Immature natural killer cell (primary cell): ENCODE results near the gene TDP2. TPM values are rescaled to one million over a fixed set of nuclear protein-coding genes. Genes with fewer than 3 reads are reported as not detected.
"Not testable (repeated sequence)": the region's sequence is repeated elsewhere in the genome, so short reads cannot be mapped to it uniquely, and the experiment has no call there.

Experiments
- DNase-seq, 3 donors: peaks; one replicate each; pipeline ENCODE4 v3.0.0; 2022; ENCODE audit warnings: mixed read lengths in 1 of 3
- H3K27ac Mint-ChIP-seq, 6 donors: one replicate each; pipeline ENCODE4 v1.8.0; 2020; ENCODE audit warnings: mixed read lengths in 6 of 6, mild to moderate bottlenecking in 5 of 6, inconsistent platforms in 4 of 6, moderate library complexity in 3 of 6
- H3K27me3 Mint-ChIP-seq, 3 donors: one replicate each; pipeline ENCODE4 v1.8.0; 2020 to 2021; ENCODE audit warnings: low read depth in 3 of 3, mild to moderate bottlenecking in 3 of 3, mixed read lengths in 3 of 3, moderate library complexity in 3 of 3, inconsistent platforms in 1 of 3
- H3K36me3 Mint-ChIP-seq, 3 donors: one replicate each; pipeline ENCODE4 v1.8.0; 2020; ENCODE audit warnings: mixed read lengths in 3 of 3, inconsistent platforms in 2 of 3, mild to moderate bottlenecking in 2 of 3
- H3K4me1 Mint-ChIP-seq, 2 donors: one replicate each; pipeline ENCODE4 v1.8.0; 2020; ENCODE audit warnings: inconsistent platforms in 2 of 2, mild to moderate bottlenecking in 2 of 2, mixed read lengths in 2 of 2, moderate library complexity in 1 of 2
- H3K4me3 Mint-ChIP-seq, 5 donors: one replicate each; pipeline ENCODE4 v1.8.0; 2020; ENCODE audit warnings: mild to moderate bottlenecking in 5 of 5, mixed read lengths in 5 of 5, inconsistent platforms in 3 of 5, moderate library complexity in 3 of 5
- H3K9me3 Mint-ChIP-seq, 6 donors: one replicate each; pipeline ENCODE4 v1.8.0; 2020; ENCODE audit warnings: mild to moderate bottlenecking in 6 of 6, mixed read lengths in 6 of 6, inconsistent platforms in 4 of 6, moderate library complexity in 3 of 6
- polyA plus RNA-seq, 3 donors: library from polyadenylated mRNA; unstranded; fragments of 300-500 nt; fragmentation: Illumina TruSeq; gene quantifications; one replicate each; pipeline ENCODE4 v1.2.3, GENCODE V29; 2021

Gene TDP2
- polyA plus RNA-seq, 3 donors from 2014 or later = 40.6 to 49.7 (median 46.5) TPM

GRCh38 chr6:24668997-24669361 is 2.3 kb upstream of the TDP2 start:
- Mint-ChIP-seq H3K9me3 (no peaks in the 10 kb centered on the region), H3K4me3 (peak overlapping the region; percentile 43 to 99 (median 44)), H3K27ac (peak overlapping the region in 1 of 6 donors; percentile 7), H3K36me3 (peaks cover 4 to 20% (median 5%) of the 10 kb centered on the region in 3 donors), H3K27me3 (peaks cover 11 to 24% (median 11%) of the 10 kb centered on the region in 3 donors), H3K4me1 (peaks cover 38 to 48% of the 10 kb centered on the region in 2 donors)
- DNase-seq = no peak

GRCh38 chr6:24668066-24668996 is 1.6 kb upstream of the TDP2 start:
- peak in 1 of 3 donors; percentile 2 for DNase-seq
- peaks cover 44 to 54% of the 10 kb centered on the region in 2 donors for H3K4me1 Mint-ChIP-seq
- H3K4me3 Mint-ChIP-seq = peak overlapping the region; percentile 43 to 100 (median 98)
- H3K36me3 Mint-ChIP-seq = peaks cover 4 to 24% (median 5%) of the 10 kb centered on the region in 3 donors
- peaks cover 11 to 24% (median 11%) of the 10 kb centered on the region in 3 donors for H3K27me3 Mint-ChIP-seq
- not testable (repeated sequence) for H3K9me3 Mint-ChIP-seq
- H3K27ac Mint-ChIP-seq = peak overlapping the region in 3 of 6 donors; percentile 34 to 94 (median 45)

- Mint-ChIP-seq H3K4me3 (peak overlapping the region; percentile 98 to 100 (median 99)), H3K27ac (peak overlapping the region; percentile 94 to 99 (median 99)), H3K9me3 (no peaks in the 10 kb centered on the region), H3K36me3 (peaks cover 4 to 30% (median 9%) of the 10 kb centered on the region in 3 donors), H3K4me1 (peaks cover 46 to 63% of the 10 kb centered on the region in 2 donors), H3K27me3 (peaks cover 11 to 24% (median 11%) of the 10 kb centered on the region in 3 donors)
- DNase-seq = no peak
These were observed 692 bp upstream of the TDP2 start for GRCh38 chr6:24667378-24667803.

DNA sequence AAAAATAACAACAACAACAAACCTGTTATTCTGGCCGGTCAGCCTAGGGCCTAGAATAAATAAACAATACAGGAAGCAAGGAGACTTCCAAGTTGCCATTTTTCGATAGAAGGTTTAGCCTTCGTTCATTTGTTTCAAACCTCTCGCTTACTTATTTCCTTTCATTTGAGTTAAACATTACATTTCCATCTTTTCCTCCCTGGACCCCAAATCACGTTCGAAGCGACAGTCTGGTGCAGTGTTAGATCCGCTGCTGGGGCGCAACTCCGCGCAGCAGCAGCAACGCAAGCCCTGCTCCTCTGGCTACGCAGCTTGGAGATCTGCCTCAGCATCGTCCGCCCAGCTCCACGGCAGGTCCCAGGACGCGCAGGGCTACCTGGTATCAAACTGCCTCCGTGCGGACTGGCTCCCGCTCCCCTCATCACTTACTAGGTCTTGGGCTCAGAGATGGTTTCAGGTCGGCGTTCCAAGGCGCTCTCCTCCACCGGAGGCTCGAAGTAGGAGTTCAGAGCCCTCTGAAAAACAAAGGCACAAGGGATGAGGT is 530 bp downstream of the TDP2 start:
- Mint-ChIP-seq H3K27me3 (peaks cover 9 to 24% (median 11%) of the 10 kb centered on the region in 3 donors), H3K36me3 (peaks cover 4 to 33% (median 9%) of the 10 kb centered on the region in 3 donors)
- DNase-seq = no peak

DNA sequence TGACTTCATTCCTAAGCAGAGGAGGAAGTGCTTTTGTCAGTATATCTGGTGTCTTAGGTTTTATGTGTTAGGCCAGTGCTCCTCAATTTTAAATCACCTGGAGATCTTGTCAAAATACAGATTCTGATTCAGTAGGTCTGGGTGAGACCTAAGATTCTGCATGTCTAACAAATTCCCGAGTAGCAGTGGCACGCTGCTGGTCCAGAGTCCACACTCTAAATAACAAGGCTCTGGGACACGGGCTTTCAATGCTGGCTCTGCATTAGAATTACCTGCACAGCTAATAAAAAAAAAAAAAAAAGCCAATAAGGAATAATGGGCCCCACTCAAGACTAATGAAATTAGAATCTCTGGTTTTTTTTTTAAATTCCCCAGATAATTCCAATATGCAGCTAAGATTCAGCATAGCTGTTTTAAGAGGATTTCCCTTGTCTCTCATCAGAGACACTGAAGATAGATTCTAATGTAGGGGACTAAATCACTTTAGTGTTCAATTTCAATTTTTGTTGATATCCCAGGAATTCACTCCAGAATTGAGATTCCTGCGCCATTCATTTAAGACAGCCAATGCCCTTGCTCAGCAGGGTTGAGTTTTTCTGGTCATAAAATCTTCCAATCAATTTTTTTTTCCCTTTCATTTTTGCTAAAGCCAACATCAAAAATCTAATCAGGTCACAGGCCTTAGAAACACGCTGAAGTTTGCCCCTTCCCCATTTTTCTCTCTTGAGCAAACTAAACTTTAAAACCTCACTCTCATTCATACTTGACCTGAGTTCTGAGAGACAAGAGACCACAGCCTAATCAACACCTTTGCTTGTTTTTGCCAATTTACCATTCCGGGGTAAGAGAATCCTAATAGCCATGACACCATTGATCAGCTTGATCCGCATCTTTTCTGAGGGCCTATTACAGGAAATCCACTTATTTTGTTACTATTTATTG is 2.4 kb downstream of the TDP2 start:
- peaks cover 4 to 27% (median 4%) of the 10 kb centered on the region in 3 donors for H3K36me3 Mint-ChIP-seq
- peaks cover 9 to 24% (median 11%) of the 10 kb centered on the region in 3 donors for H3K27me3 Mint-ChIP-seq
- no peaks in the 10 kb centered on the region for H3K9me3 Mint-ChIP-seq
- peaks cover 53 to 86% of the 10 kb centered on the region in 2 donors for H3K4me1 Mint-ChIP-seq
- H3K4me3 Mint-ChIP-seq = peak overlapping the region in 4 of 5 donors; percentile 98 to 100 (median 98)
- peak overlapping the region; percentile 46 to 99 (median 84) for H3K27ac Mint-ChIP-seq
- no peak for DNase-seq

More for the DNA sequence above, 530 bp downstream of the TDP2 start:
- Mint-ChIP-seq H3K9me3 (no peaks in the 10 kb centered on the region), H3K4me1 (peaks cover 49 to 74% of the 10 kb centered on the region in 2 donors), H3K4me3 (peak overlapping the region; percentile 98 to 100 (median 99)), H3K27ac (peak overlapping the region; percentile 94 to 99 (median 99))

DNA sequence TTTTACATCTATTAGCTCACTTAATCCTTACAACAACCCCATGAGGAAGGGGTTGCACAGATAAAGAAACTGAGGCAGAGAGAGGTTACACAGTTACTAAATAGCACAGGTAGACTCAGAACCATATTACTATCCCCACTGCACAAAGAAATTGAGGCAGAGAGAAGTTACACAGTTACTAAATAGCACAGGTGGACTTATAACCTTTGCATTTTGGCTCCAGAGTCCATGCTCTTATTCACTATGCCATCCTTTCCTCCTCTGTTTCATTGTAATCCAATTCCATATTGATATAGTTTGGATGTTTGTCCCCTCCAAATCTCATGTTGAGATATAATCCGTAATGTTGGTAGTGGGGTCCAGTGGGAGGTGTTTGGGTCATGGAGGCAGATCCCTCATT is 3.5 kb downstream of the TDP2 start:
- Mint-ChIP-seq H3K4me1 (peaks cover 55 to 88% of the 10 kb centered on the region in 2 donors), H3K27me3 (peaks cover 9 to 26% (median 13%) of the 10 kb centered on the region in 3 donors), H3K4me3 (no peak overlapping the region), H3K27ac (no peak overlapping the region), H3K36me3 (peaks cover 4 to 30% (median 4%) of the 10 kb centered on the region in 3 donors), H3K9me3 (no peaks in the 10 kb centered on the region)
- DNase-seq = no peak

DNA sequence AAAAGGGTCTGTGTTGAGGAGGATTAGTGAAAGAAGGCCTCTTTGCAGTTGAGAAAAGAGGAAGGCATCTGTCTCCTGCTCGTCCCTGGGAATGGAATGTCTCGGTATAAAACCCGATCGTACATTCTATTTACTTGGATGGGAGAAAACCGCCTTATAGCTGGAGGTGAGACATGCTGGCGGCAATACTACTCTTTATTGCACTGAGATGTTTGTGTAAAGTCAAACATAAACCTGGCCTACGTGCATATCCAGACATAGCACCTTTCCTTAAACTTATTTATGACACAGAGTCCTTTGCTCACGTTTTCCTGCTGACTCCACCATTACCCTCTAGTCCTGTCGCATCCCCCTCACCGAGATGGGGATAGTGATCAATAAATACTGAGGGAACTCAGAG is 4.5 kb downstream of the TDP2 start:
- DNase-seq = no peak
- Mint-ChIP-seq H3K4me1 (peaks cover 51 to 90% of the 10 kb centered on the region in 2 donors), H3K27me3 (peaks cover 9 to 22% (median 13%) of the 10 kb centered on the region in 3 donors), H3K36me3 (peaks cover 4 to 34% (median 9%) of the 10 kb centered on the region in 3 donors), H3K27ac (no peak overlapping the region), H3K9me3 (no peaks in the 10 kb centered on the region), H3K4me3 (no peak overlapping the region)

GRCh38 chr6:24661759-24662158 is 4.9 kb downstream of the TDP2 start:
- not testable (repeated sequence) for H3K4me3 Mint-ChIP-seq, DNase-seq, H3K9me3 Mint-ChIP-seq, H3K27ac Mint-ChIP-seq
- peaks cover 47 to 89% of the 10 kb centered on the region in 2 donors for H3K4me1 Mint-ChIP-seq
- peaks cover 4 to 34% (median 9%) of the 10 kb centered on the region in 3 donors for H3K36me3 Mint-ChIP-seq
- peaks cover 4 to 17% (median 9%) of the 10 kb centered on the region in 3 donors for H3K27me3 Mint-ChIP-seq

- Mint-ChIP-seq H3K4me1 (peaks cover 40 to 89% of the 10 kb centered on the region in 2 donors), H3K27ac (no peak overlapping the region), H3K36me3 (peaks cover 8 to 43% (median 9%) of the 10 kb centered on the region in 3 donors), H3K27me3 (peaks cover 0 to 2% (median 2%) of the 10 kb centered on the region in 3 donors), H3K4me3 (no peak overlapping the region), H3K9me3 (no peaks in the 10 kb centered on the region)
- DNase-seq = no peak
These were observed 6.6 kb downstream of the TDP2 start for GRCh38 chr6:24660105-24660504.

GRCh38 chr6:24659561-24659960 is 7.1 kb downstream of the TDP2 start:
- H3K9me3 Mint-ChIP-seq = no peaks in the 10 kb centered on the region
- H3K4me1 Mint-ChIP-seq = peaks cover 35 to 85% of the 10 kb centered on the region in 2 donors
- no peak for DNase-seq
- no peak overlapping the region for H3K4me3 Mint-ChIP-seq
- H3K27ac Mint-ChIP-seq = peak overlapping the region in 1 of 6 donors; percentile 11
- H3K27me3 Mint-ChIP-seq = peaks cover 0 to 2% (median 1%) of the 10 kb centered on the region in 3 donors
- H3K36me3 Mint-ChIP-seq = peaks cover 6 to 40% (median 8%) of the 10 kb centered on the region in 3 donors

DNA sequence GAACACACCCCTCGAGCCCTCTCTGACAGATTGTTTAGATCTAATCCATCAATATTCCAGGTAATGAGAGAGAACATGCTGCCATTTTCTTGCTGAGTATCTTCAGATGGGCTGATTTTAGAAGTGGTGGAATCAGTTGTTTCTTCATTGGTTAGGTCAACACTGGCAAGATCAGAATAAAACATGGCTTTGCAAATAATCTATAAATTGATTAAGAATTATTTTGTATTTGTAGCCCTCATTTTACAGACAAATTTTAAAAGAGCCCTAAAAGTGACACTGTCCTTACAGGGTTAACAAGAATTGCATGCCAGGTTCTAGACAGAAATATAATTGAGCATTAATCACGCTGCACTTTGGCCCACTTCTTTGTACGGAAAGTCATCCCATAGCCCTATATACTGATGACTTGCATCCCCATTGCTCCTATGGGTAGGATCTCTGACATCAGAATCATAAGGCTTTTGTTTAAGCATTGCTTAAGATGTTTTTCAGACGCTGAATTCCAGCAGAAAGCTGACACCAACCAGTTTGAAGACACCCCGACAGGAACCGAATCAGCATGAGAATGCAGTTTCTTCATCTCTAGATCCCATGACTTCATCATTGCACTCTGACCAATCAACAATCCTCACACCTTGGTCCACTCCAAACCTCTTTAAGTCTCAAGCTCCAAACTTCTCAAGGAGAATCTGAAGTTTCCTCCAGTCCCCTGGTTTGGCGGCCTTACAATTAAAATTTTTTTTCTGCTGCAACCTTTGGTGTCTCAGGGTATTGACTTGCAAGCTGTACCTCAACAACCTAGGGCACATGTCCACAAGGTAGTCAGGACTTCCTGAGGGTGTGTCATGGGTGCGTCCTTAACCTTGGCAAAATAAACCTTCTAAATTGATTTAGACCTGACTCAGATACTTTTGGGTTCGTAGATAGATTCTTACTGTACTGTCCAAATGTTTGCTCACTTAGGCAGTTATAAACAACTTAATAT is 7.8 kb downstream of the TDP2 start:
- Mint-ChIP-seq H3K9me3 (no peaks in the 10 kb centered on the region), H3K27me3 (peaks cover 0 to 2% (median 1%) of the 10 kb centered on the region in 3 donors), H3K4me1 (peaks cover 32 to 80% of the 10 kb centered on the region in 2 donors), H3K27ac (peak overlapping the region in 1 of 6 donors; percentile 11), H3K36me3 (peaks cover 6 to 37% (median 8%) of the 10 kb centered on the region in 3 donors), H3K4me3 (no peak overlapping the region)
- no peak for DNase-seq

GRCh38 chr6:24655215-24655614 is 11.5 kb downstream of the TDP2 start:
- H3K36me3 Mint-ChIP-seq = peaks cover 9 to 34% (median 17%) of the 10 kb centered on the region in 3 donors
- no peak overlapping the region for H3K27ac Mint-ChIP-seq
- DNase-seq = no peak
- peaks cover 0 to 2% (median 1%) of the 10 kb centered on the region in 3 donors for H3K27me3 Mint-ChIP-seq
- H3K4me3 Mint-ChIP-seq = no peak overlapping the region
- H3K4me1 Mint-ChIP-seq = peaks cover 20 to 56% of the 10 kb centered on the region in 2 donors
- H3K9me3 Mint-ChIP-seq = no peaks in the 10 kb centered on the region
